GM23248 (cell line): ENCODE measurements around the gene NQO2.

Experiments
- EZH2 ChIP-seq: fragments of 200-600 bp; sonication (generic); IDR thresholded peaks from 2 replicates; pipeline ENCODE4 v1.6.1; 2018; ENCODE audit warnings: antibody characterized with exemption, mild to moderate bottlenecking; ENCODE audit not compliant: insufficient read depth, poor library complexity, severe bottlenecking
- EZH2phosphoT487 ChIP-seq: fragments of 200-600 bp; sonication (generic); IDR thresholded peaks from 2 replicates; pipeline ENCODE4 v1.6.1; 2018; ENCODE audit warnings: antibody characterized with exemption, moderate library complexity, mild to moderate bottlenecking, low read depth; ENCODE audit not compliant: insufficient read depth

DNA sequence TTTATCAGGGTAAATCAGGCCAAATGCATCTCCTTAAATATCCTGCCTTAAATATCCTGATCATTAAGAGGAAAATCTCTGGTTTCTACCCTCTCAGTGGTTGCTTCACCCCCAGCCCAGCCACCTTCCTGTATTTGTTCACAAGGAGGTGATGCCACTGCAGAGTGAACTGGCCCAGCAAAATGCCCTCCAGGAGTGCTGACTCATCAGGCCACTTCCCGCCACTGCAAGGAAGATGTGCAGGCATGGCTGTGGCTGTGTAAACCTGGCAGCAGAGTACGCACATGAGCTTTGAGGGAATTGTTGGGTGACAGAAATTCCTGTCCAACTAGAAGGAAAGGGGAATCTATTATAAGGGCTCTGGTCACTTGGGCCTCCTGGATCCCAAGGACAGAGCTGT, 13.8 kb downstream of the NQO2 start:
- TF ChIP-seq EZH2 = no peak
- TF ChIP-seq EZH2phosphoT487 = no peak
